Glomerular endothelial cell (primary cell): ENCODE data around the gene ATP5F1A. TPM values are rescaled to one million over a fixed set of nuclear protein-coding genes. Genes with fewer than 3 reads are reported as not detected.
"Not testable (repeated sequence)": the region's sequence is repeated elsewhere in the genome, so short reads cannot be mapped to it uniquely, and the experiment has no call there.

Source experiments
- DNase-seq: peaks from one replicate; pipeline ENCODE4 v3.0.0-alpha.2; 2011; ENCODE audit warnings: low read depth, low spot score; ENCODE audit errors: extremely low read depth
- total RNA-seq: library from RNA; depleted of rRNA; stranded (reverse); fragments of >200 nt; gene quantifications from 2 replicates; pipeline ENCODE4 v1.2.3, GENCODE V29; 2015

ATP5F1A gene
- 306 and 489 TPM in 2 replicates for total RNA-seq

GRCh38 chr18:46097801-46098615 lies at the start of gene ATP5F1A:
ATP5F1A (minus strand) TSS chr18:46098296; CDS start chr18:46098231, 65 bp downstream.
- DNase-seq, result no peak

- DNase-seq, result no peak
Observed at GRCh38 chr18:46141199-46141598, 43.1 kb upstream of the ATP5F1A start.

DNA sequence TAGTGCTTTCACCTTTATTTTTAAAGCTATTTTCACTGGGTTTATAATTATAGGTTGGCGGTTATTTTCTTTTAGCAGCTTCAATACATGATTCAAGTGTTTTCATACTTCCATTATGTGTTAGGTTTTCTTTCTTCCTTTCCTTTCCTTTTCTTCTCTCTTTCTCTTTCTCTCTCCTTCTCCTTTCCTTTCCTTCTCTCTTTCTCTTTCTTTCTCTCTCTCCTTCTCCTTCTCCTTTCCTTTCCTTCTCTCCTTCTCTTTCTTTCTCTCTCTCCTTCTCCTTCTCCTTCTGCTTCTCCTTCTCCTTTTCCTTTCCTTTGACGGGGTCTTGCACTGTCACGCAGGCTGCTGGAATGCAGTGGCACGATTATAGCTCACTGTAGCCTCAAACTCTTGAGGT lies 42.1 kb upstream of the ATP5F1A start:
- DNase-seq, result no peak

GRCh38 chr18:46134920-46135675 lies 37.0 kb upstream of the ATP5F1A start:
- no peak for DNase-seq

DNA sequence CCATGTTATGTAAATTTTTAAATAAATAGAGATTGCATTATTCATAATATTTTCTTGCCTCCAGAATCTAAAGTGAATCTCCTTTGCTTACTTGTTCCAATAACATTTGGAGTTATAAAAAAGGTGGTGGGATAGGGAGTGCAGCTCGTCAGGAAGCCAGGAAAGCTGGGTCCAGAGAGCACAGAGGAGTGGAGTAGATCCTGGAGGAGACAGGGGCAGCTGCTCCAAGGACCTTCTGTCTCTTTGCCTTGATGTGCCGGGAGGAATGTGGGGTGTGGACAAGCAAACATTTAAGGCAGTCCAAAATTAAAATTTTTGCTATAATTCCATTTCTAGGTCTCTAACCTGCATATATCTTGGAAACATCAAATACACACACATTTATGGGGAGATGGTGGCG lies 35.4 kb upstream of the ATP5F1A start:
- no peak for DNase-seq

- DNase-seq, result not testable (repeated sequence)
Observed at GRCh38 chr18:46130549-46130948, 32.5 kb upstream of the ATP5F1A start.

DNA sequence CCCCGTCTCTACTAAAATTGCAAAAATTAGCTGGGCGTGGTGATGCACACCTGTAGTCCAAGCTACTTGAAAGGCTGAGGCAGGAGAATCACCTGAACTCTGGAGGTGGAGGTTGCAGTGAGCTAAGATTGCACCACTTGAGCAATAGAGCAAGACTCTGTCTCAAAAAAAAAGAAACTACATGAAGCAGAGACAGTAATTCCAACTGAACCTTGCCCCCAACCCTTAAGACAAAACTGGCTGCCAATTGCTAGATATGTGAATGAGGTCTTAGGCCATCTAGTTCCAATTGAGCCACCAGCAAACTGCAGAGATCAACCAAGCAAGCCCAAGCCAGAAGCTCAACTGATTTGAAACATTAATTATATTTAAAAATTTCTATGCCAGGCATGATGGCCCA lies 32.0 kb upstream of the ATP5F1A start:
- no peak for DNase-seq

- not testable (repeated sequence) for DNase-seq
Observed at GRCh38 chr18:46126625-46127024, 28.5 kb upstream of the ATP5F1A start.

GRCh38 chr18:46113751-46114150 lies 15.7 kb upstream of the ATP5F1A start:
- no peak for DNase-seq

DNA sequence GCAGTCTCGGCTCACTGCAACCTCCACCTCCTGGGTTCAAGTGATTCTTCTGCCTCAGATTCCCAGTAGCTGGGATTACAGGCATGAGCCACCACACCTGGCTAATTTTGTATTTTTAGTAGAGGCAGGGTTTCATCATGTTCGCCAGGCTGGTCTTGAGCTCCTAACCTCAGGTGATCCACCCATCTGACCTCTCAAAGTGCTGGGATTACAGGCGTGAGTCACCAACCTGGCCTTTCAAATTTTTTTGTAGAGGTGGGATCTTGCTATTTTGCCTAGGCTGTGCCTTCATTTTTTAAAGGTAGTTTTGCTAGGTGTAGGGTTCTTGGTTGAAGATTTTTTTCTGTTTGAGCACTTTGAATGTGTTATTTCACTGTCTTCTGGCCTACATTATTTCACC lies 12.3 kb upstream of the ATP5F1A start:
- DNase-seq, result no peak

DNA sequence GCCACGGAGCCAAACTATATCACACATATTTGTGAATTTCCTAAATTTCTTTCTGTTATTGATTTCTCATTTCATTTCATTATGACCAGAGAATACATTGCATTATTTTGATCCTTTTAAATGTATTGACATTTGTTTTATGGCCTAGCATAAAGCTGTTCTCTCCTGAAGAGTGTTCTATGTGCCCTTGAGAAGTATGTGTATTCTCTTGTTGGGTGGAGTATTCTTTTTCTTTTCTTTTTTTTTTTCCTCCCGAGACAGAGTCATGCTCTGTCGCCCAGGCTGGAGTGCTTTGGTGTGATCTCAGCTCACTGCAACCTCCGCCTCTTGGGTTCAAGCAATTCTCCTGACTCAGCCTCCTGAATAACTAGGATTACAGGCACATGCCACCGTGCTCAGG lies 11.3 kb upstream of the ATP5F1A start:
- DNase-seq, result no peak

GRCh38 chr18:46104128-46104911 lies 6.2 kb upstream of the ATP5F1A start, which contains the start of gene HAUS1:
HAUS1 (plus strand) TSS chr18:46104385; CDS start chr18:46104412, 27 bp downstream.
- DNase-seq, result no peak

DNA sequence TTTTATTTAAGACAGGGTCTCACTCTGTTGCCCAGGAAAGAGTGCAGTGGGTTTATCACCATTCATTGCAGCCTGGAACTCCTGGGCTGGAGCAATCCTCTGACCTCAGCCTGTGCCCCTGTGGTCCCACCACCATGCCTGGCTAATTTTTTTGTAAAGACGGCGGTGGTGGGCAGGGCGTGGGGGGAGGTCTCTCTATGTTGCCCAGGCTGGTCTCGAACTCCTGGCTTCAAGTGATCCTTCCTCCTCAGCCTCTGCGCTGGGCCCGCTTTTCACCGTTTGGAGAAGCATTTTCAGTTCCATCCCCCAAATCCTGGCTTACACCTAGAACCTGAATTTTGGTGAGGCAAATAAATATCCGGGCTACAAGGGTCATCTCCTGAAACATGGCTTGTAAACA lies 1.4 kb upstream of the ATP5F1A start:
- no peak for DNase-seq

DNA sequence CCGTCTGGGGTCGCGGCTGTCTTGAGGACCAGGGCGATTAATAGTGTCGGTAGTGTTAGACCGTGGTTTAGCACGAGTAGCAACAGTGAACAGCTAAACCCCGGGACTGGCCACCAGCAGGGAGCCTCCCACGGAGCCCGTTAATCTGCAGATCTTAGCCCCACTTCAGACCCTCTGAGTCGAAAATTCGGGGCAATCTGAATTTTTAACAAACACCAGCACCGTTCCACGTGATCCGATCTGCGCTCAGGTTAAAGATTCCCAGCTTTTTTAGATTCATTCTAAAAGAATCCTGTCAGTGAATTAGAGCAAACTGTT lies 479 bp upstream of the ATP5F1A start:
- no peak for DNase-seq

DNA sequence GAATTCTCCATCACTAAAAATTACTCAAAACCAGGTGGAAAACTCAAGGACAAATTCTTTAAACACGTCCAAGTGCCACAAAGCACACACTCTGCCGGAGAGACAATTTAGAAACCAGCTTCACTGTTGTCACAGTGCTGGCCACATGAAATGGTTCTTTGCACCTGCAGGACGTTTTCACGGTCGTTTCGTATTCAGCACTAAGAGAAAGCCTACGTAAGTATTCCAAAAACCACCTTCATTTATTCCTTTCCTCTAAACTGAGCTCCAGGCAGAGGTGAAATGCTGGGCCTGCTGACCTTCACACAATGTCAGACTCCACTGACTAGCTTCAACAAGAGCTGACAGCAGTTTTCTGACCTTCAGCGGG lies 680 bp downstream of the ATP5F1A start:
- no peak for DNase-seq

GRCh38 chr18:46096651-46097300 lies 1.3 kb downstream of the ATP5F1A start:
- no peak for DNase-seq

- DNase-seq, result no peak
Observed at GRCh38 chr18:46095532-46095931, 2.6 kb downstream of the ATP5F1A start.

DNA sequence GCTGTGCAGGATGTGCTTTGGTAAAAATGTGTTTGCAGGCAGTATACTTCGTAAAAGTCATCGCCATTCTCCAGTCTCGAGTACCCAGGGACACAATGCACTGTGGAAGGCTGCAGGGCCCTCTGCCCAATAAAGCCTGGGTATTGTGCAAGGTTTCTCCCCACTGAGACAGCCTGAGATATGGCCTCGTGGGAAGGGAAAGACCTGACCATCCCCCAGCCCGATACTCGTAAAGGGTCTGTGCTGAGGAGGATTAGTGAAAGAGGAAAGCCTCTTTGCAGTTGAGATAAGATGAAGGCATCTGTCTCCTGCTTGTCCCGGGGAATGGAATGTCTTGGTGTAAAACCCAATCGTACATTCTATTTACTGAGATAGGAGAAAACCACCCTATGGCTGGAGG lies 9.6 kb downstream of the ATP5F1A start:
- not testable (repeated sequence) for DNase-seq

GRCh38 chr18:46084431-46084830 lies 13.7 kb downstream of the ATP5F1A start:
- DNase-seq, result no peak

GRCh38 chr18:46080156-46080555 lies 17.9 kb downstream of the ATP5F1A start:
- no peak for DNase-seq

DNA sequence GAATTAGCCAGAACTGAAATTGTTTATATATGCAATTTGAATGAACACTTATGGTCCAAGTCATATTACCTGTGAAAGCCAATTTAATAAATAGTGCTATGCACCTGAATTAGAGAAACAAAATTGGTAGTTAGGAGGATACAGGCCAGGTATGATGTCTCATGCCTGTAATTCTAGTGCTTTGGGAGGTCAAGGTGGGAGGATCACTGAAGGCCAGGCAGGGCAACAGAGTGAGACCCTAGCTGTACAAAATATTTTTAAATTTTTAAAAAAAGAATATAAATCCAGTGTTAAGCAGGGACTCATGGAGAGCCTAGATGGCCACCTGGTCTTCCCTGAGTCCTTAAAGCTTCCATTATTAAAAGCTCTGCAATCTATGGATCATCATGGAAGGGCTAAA lies 18.8 kb downstream of the ATP5F1A start:
- no peak for DNase-seq
